Lower lobe of right lung (tissue), 2 donors: ENCODE measurements around the gene DCAF6. TPM values are rescaled to one million over a fixed set of nuclear protein-coding genes. Genes with fewer than 3 reads are reported as not detected.

Experiments
- ATAC-seq, 2 donors: fragments of 200-7000 bp; cut with Tn5 transposase; one replicate each; pipeline ENCODE4 v1.9.1; 2020 to 2022; ENCODE audit warnings: mild to moderate bottlenecking in 2 of 2, moderate library complexity in 2 of 2
- DNase-seq: peaks from one replicate; pipeline ENCODE4 v3.0.0-alpha.2; 2020
- H3K27ac ChIP-seq: fragments of 200-600 bp; one replicate; pipeline ENCODE4 v1.8.0; 2022
- H3K27me3 ChIP-seq: fragments of 200-600 bp; one replicate; pipeline ENCODE4 v1.8.0; 2022; ENCODE audit warnings: low read depth
- H3K36me3 ChIP-seq: fragments of 200-600 bp; one replicate; pipeline ENCODE4 v1.8.0; 2022; ENCODE audit warnings: mild to moderate bottlenecking
- H3K4me1 ChIP-seq: fragments of 200-600 bp; one replicate; pipeline ENCODE4 v1.8.0; 2022
- H3K4me3 ChIP-seq: fragments of 200-600 bp; one replicate; pipeline ENCODE4 v1.8.0; 2022; ENCODE audit warnings: mild to moderate bottlenecking
- H3K9me3 ChIP-seq: fragments of 200-600 bp; one replicate; pipeline ENCODE4 v1.8.0; 2022
- intact Hi-C: fragments of 100-400 bp; cut with DNase I; formaldehyde crosslinking; loops from one replicate; pipeline ENCODE4 v1.11.0; 2022
- total RNA-seq: library from RNA; stranded (reverse); fragmentation: NEBNext Ultra II Directional; extraction: Animal tissue kit (Norgen Biotek cat#: 25700); gene quantifications from one replicate; pipeline ENCODE4 v1.2.1, GENCODE V29; 2021
- TF ChIP-seq, protein P1 (sequence below): fragments of 200-600 bp; IDR thresholded peaks from one replicate; pipeline ENCODE4 v1.8.0; 2022; ENCODE audit warnings: antibody characterized with exemption, mild to moderate bottlenecking
- donor health status: DM: no; HTN: yes; CAD: no; lungs with severe emphysema.

Gene DCAF6
- total RNA-seq, 1 donor from 2014 or later, result 50.6 TPM

DNA sequence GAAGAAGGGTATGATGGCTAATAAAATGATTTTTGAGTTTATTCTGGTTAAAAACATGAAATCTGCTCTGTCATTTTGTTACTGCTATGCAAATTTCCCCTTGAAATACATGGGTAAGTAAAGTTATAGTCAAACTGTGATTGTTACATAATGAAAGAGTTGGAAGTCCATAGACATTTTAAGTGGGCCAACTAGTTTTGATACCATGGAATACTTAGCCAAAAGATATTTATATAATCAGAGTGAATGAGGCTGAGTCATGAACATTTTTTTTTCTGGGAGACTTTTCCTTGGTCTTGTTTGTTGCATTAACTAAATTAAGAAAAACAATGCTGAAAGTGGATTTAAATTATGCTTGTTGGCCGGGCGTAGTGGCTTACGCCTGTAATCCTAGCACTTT, 58.6 kb downstream of the DCAF6 start:
- H3K4me1 ChIP-seq, result no peaks in the 10 kb centered on the region
- peaks cover 30% of the 10 kb centered on the region for H3K36me3 ChIP-seq
- no peak overlapping the region for H3K4me3 ChIP-seq
- TF ChIP-seq, protein P1, sequence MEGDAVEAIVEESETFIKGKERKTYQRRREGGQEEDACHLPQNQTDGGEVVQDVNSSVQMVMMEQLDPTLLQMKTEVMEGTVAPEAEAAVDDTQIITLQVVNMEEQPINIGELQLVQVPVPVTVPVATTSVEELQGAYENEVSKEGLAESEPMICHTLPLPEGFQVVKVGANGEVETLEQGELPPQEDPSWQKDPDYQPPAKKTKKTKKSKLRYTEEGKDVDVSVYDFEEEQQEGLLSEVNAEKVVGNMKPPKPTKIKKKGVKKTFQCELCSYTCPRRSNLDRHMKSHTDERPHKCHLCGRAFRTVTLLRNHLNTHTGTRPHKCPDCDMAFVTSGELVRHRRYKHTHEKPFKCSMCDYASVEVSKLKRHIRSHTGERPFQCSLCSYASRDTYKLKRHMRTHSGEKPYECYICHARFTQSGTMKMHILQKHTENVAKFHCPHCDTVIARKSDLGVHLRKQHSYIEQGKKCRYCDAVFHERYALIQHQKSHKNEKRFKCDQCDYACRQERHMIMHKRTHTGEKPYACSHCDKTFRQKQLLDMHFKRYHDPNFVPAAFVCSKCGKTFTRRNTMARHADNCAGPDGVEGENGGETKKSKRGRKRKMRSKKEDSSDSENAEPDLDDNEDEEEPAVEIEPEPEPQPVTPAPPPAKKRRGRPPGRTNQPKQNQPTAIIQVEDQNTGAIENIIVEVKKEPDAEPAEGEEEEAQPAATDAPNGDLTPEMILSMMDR, result no peak
- H3K9me3 ChIP-seq, result no peaks in the 10 kb centered on the region
- no peaks in the 10 kb centered on the region for H3K27me3 ChIP-seq
- intact Hi-C loops, result no loop called here
- H3K27ac ChIP-seq, result no peak overlapping the region
- no peak for ATAC-seq
- DNase-seq, result no peak

DNA sequence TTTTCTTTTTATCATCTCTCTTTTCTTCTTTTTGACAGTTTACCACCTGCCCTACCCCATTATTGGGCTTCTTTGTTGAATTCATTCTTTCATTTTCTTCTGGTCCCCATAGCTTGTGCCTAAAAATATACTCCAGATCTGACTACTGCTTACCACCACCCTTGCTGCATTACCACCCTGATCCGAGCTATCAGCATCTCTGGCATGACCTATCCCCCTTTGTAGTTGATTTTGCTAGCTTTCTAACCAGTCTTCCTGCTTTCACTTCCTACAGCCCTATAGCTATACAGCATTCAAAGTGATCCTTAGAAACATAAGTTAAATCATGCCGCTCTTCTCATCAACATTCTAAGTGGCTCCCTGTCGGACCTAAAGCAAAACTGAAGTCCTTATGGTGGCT, 59.8 kb downstream of the DCAF6 start:
- no peaks in the 10 kb centered on the region for H3K4me1 ChIP-seq
- ATAC-seq, result no peak
- intact Hi-C loops, result no loop called here
- H3K36me3 ChIP-seq, result peaks cover 28% of the 10 kb centered on the region
- H3K9me3 ChIP-seq, result no peaks in the 10 kb centered on the region
- no peak overlapping the region for H3K27ac ChIP-seq
- TF ChIP-seq, protein P1, result no peak
- DNase-seq, result no peak
- H3K4me3 ChIP-seq, result no peak overlapping the region
- no peaks in the 10 kb centered on the region for H3K27me3 ChIP-seq

- peaks cover 22% of the 10 kb centered on the region for H3K36me3 ChIP-seq
- no peaks in the 10 kb centered on the region for H3K9me3 ChIP-seq
- no peak overlapping the region for H3K4me3 ChIP-seq
- ATAC-seq, result no peak
- DNase-seq, result no peak
- no peak overlapping the region for H3K27ac ChIP-seq
- intact Hi-C loops, result no loop called here
- H3K27me3 ChIP-seq, result no peaks in the 10 kb centered on the region
- H3K4me1 ChIP-seq, result no peaks in the 10 kb centered on the region
- TF ChIP-seq, protein P1, result no peak
Observed at GRCh38 chr1:167997037-167997575, 60.6 kb downstream of the DCAF6 start.

DNA sequence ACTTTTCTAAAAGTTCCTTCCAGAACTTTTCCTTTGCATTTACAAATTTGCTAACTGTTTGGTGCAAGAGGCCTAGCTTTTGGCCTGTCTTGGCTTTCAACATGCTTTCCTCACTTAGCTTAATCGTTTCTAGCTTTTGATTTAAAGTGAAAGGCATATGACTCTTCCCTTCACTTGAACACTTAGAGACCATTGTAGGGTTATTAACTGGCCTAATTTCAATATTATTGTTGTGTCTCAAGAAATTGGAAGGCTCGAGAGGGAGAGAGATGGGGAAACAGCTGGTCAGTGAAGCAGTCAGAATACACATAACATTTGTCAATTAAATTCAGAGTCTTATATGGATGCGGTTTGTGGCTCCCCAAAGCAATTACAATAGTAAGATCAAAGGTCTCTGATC, 63.4 kb downstream of the DCAF6 start:
- TF ChIP-seq, protein P1, result no peak
- intact Hi-C loops, result no loop called here
- no peaks in the 10 kb centered on the region for H3K9me3 ChIP-seq
- H3K4me3 ChIP-seq, result no peak overlapping the region
- no peaks in the 10 kb centered on the region for H3K4me1 ChIP-seq
- DNase-seq, result no peak
- peaks cover 22% of the 10 kb centered on the region for H3K36me3 ChIP-seq
- no peak for ATAC-seq
- no peaks in the 10 kb centered on the region for H3K27me3 ChIP-seq
- no peak overlapping the region for H3K27ac ChIP-seq

GRCh38 chr1:168000656-168001055, 64.2 kb downstream of the DCAF6 start:
- Histone ChIP-seq H3K9me3 (no peaks in the 10 kb centered on the region), H3K4me3 (no peak overlapping the region), H3K27me3 (no peaks in the 10 kb centered on the region), H3K27ac (no peak overlapping the region), H3K4me1 (no peaks in the 10 kb centered on the region), H3K36me3 (peaks cover 29% of the 10 kb centered on the region)
- DNase-seq (no peak), ATAC-seq (no peak)
- intact Hi-C loops, result no loop called here
- TF ChIP-seq, protein P1, result no peak

- Histone ChIP-seq H3K27ac (no peak overlapping the region), H3K27me3 (no peaks in the 10 kb centered on the region), H3K9me3 (no peaks in the 10 kb centered on the region), H3K4me1 (no peaks in the 10 kb centered on the region), H3K36me3 (peaks cover 30% of the 10 kb centered on the region), H3K4me3 (no peak overlapping the region)
- TF ChIP-seq, protein P1, result no peak
- DNase-seq (no peak), ATAC-seq (no peak)
- intact Hi-C loops, result no loop called here
Observed at GRCh38 chr1:168001213-168001612, 64.7 kb downstream of the DCAF6 start.
